HUES64 (cell line): ENCODE measurements around the gene SLC7A6.

Source experiments
- H3K27ac ChIP-seq: 2 replicates; pipeline ENCODE4 v1.7.0; 2013; ENCODE audit warnings: low read depth, low read length, inconsistent platforms
- H3K27me3 ChIP-seq: 2 replicates; pipeline ENCODE4 v1.6.1; 2013; ENCODE audit warnings: mild to moderate bottlenecking, low read length; ENCODE audit not compliant: insufficient read depth
- H3K36me3 ChIP-seq: 2 replicates; pipeline ENCODE4 v1.6.1; 2013; ENCODE audit warnings: mild to moderate bottlenecking, low read length; ENCODE audit not compliant: insufficient read depth
- H3K4me1 ChIP-seq: 2 replicates; pipeline ENCODE4 v1.6.1; 2013; ENCODE audit warnings: mild to moderate bottlenecking, low read length, moderate library complexity; ENCODE audit not compliant: insufficient read depth
- H3K4me3 ChIP-seq: 2 replicates; pipeline ENCODE4 v1.5.1; 2013; ENCODE audit warnings: mild to moderate bottlenecking, low read length, moderate library complexity
- H3K9ac ChIP-seq: 2 replicates; pipeline ENCODE4 v1.6.1; 2013; ENCODE audit warnings: mild to moderate bottlenecking, low read depth, low read length
- H3K9me3 ChIP-seq: 2 replicates; pipeline ENCODE4 v1.6.1; 2013; ENCODE audit warnings: low read depth, low read length; ENCODE audit not compliant: insufficient read depth
- WGBS: fragments of 150-250, 120-280 bp; methylation state at CpG from one replicate; pipeline ENCODE4 v1.1.7; 2013; ENCODE audit warnings: missing lambda C conversion rate; 5-methylcytosine and 5-hydroxymethylcytosine counted together

Gene SLC7A6

DNA sequence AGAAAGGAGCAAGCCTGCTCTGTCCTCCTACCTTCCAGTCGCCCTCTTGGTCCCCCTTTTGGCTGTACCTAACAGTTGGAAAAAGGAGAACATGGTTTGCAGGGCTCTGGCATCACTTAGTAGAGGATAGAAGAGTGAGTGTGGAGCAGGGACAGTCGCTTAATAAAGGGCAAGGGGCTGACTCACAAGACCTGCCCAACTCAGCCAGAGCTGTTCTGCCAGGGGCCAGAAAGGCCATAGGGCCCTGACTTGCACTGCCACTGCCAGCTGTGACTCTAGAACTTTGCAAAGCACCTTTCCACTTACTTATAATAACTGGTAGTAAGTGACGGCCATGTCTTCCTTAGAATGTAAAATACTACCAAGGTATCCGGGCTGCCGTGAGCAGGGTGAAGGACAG lies 60.0 kb downstream of the SLC7A6 start:
- WGBS, result 93% methylated on average over 5 of the region's 5 CpGs
- Histone ChIP-seq H3K36me3 (peaks cover 69% of the 10 kb centered on the region), H3K4me1 (0 out of 2 replicates have a peak, but pooled peaks cover 4% of the 10 kb centered on the region), H3K9ac (no peak overlapping the region), H3K4me3 (no peak overlapping the region), H3K27ac (no peak overlapping the region), H3K9me3 (no peaks in the 10 kb centered on the region), H3K27me3 (no peaks in the 10 kb centered on the region)

- no peak overlapping the region for H3K9ac ChIP-seq
These were observed 60.5 kb downstream of the SLC7A6 start for GRCh38 chr16:68324780-68325357.

GRCh38 chr16:68328151-68328859 lies 64.0 kb downstream of the SLC7A6 start:
- Histone ChIP-seq H3K36me3 (peaks cover 71% of the 10 kb centered on the region), H3K27me3 (no peaks in the 10 kb centered on the region), H3K9ac (no peak overlapping the region), H3K9me3 (no peaks in the 10 kb centered on the region), H3K4me3 (no peak overlapping the region), H3K27ac (no peak overlapping the region), H3K4me1 (0 out of 2 replicates have a peak, but pooled peaks cover 4% of the 10 kb centered on the region)
- 53% methylated on average over 13 of the region's 13 CpGs for WGBS

More at GRCh38 chr16:68324780-68325357, 60.5 kb downstream of the SLC7A6 start:
- Histone ChIP-seq H3K27ac (no peak overlapping the region), H3K27me3 (no peaks in the 10 kb centered on the region), H3K36me3 (peaks cover 69% of the 10 kb centered on the region), H3K4me3 (no peak overlapping the region), H3K4me1 (0 out of 2 replicates have a peak, but pooled peaks cover 4% of the 10 kb centered on the region), H3K9me3 (no peaks in the 10 kb centered on the region)
- WGBS, result 98% methylated on average over 8 of the region's 8 CpGs

- Histone ChIP-seq H3K4me3 (no peak overlapping the region), H3K27ac (no peak overlapping the region), H3K4me1 (0 out of 2 replicates have a peak, but pooled peaks cover 4% of the 10 kb centered on the region), H3K9ac (no peak overlapping the region), H3K9me3 (no peaks in the 10 kb centered on the region), H3K27me3 (no peaks in the 10 kb centered on the region), H3K36me3 (peaks cover 71% of the 10 kb centered on the region)
- 58% methylated on average over 3 of the region's 3 CpGs for WGBS
These were observed 64.6 kb downstream of the SLC7A6 start for GRCh38 chr16:68328860-68329390.

GRCh38 chr16:68331879-68332410 lies 67.6 kb downstream of the SLC7A6 start:
- Histone ChIP-seq H3K4me3 (no peak overlapping the region), H3K36me3 (peaks cover 58% of the 10 kb centered on the region), H3K27ac (no peak overlapping the region), H3K4me1 (0 out of 2 replicates have a peak, but pooled peaks cover 4% of the 10 kb centered on the region), H3K9ac (no peak overlapping the region), H3K9me3 (no peaks in the 10 kb centered on the region), H3K27me3 (no peaks in the 10 kb centered on the region)
- WGBS, result 81% methylated on average over 4 of the region's 4 CpGs

- 0 out of 2 replicates have a peak, but pooled peaks cover 4% of the 10 kb centered on the region for H3K4me1 ChIP-seq
- H3K4me3 ChIP-seq, result no peak overlapping the region
- H3K9ac ChIP-seq, result no peak overlapping the region
- no peak overlapping the region for H3K27ac ChIP-seq
- H3K36me3 ChIP-seq, result peaks cover 62% of the 10 kb centered on the region
- H3K9me3 ChIP-seq, result no peaks in the 10 kb centered on the region
- no peaks in the 10 kb centered on the region for H3K27me3 ChIP-seq
- 92% methylated on average over 7 of the region's 7 CpGs for WGBS
These were observed 68.2 kb downstream of the SLC7A6 start for GRCh38 chr16:68332411-68333121.

GRCh38 chr16:68335175-68335574 lies 70.8 kb downstream of the SLC7A6 start:
- Histone ChIP-seq H3K9me3 (no peaks in the 10 kb centered on the region), H3K4me1 (no peaks in the 10 kb centered on the region), H3K27ac (no peak overlapping the region), H3K27me3 (no peaks in the 10 kb centered on the region), H3K36me3 (peaks cover 76% of the 10 kb centered on the region), H3K4me3 (no peak overlapping the region), H3K9ac (no peak overlapping the region)
- WGBS, result 95% methylated on average over 5 of the region's 5 CpGs

DNA sequence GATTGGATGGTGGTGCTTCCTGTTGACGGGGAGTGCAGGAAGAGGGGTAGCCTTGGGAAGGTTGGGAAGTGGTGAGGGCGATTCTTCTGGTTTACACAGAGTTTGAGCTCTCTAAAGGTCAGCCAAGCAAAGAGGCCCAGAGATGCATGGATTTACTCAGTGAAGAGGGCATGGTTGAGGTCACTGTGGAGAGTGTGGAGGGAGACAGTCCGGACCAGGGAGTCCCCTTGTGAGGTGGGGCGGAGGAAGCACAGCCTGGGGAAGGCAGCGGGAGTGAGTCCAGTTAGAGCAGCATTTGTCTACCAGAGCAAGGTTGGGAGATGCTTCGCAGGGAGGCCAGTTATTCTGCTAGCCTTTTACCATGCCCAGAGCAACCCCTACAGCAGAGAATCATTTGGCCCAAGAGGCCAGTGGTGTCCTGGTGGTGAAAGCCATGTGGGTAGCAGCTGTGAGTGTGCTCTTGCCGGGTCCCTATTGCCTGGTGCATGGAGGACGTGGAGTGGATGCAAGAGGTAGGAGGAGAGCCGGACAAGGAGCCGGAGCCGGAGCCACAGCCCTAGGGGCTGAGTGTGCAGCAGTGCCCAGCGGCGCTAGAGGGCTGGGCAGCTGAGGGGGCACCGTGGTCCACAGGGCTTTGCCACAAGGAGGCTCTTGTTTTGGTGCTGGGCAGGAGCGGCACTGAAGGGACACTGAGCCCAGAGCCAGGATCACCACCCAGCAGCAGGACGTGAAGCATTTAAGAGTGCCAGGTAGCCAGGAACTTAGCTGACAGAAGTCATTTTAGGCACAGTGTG lies 74.2 kb downstream of the SLC7A6 start:
- no peaks in the 10 kb centered on the region for H3K4me1 ChIP-seq
- H3K9ac ChIP-seq, result no peak overlapping the region
- H3K9me3 ChIP-seq, result no peaks in the 10 kb centered on the region
- peaks cover 71% of the 10 kb centered on the region for H3K36me3 ChIP-seq
- 96% methylated on average over 16 of the region's 16 CpGs for WGBS
- H3K27ac ChIP-seq, result no peak overlapping the region
- H3K4me3 ChIP-seq, result no peak overlapping the region
- no peaks in the 10 kb centered on the region for H3K27me3 ChIP-seq

DNA sequence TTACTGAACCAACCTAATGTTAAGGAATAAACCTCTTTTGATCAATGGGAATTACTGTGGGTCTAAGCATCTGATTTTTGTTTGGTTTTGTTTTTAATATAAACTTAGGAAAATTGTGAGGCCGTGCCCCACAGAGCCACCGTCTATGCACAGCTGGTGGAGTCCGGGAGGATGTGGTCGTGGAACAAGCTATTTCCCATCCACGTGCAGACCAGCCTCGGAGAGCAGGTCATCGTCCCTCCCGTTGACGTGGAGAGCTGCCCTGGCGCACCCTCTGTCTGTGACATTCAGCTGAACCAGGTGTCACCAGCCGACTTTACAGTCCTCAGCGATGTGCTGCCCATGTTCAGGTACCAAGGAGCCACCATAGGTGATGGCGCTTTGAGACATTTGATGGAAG lies 74.9 kb downstream of the SLC7A6 start:
- H3K36me3 ChIP-seq, result peaks cover 75% of the 10 kb centered on the region
- no peak overlapping the region for H3K27ac ChIP-seq
- no peaks in the 10 kb centered on the region for H3K27me3 ChIP-seq
- H3K4me1 ChIP-seq, result no peaks in the 10 kb centered on the region
- no peak overlapping the region for H3K4me3 ChIP-seq
- H3K9ac ChIP-seq, result no peak overlapping the region
- no peaks in the 10 kb centered on the region for H3K9me3 ChIP-seq
- WGBS, result 97% methylated on average over 13 of the region's 13 CpGs

- Histone ChIP-seq H3K9ac (no peak overlapping the region), H3K4me3 (no peak overlapping the region), H3K9me3 (no peaks in the 10 kb centered on the region), H3K27me3 (no peaks in the 10 kb centered on the region), H3K27ac (no peak overlapping the region), H3K4me1 (no peaks in the 10 kb centered on the region), H3K36me3 (peaks cover 85% of the 10 kb centered on the region)
- 82% methylated on average over 7 of the region's 7 CpGs for whole genome bisulfite sequencing
These were observed 78.3 kb downstream of the SLC7A6 start for GRCh38 chr16:68342620-68343019.
